GM19193 (cell line): Measurements from ENCODE around the gene ACTR3C.

Experiments used
- POLR2A ChIP-seq: IDR thresholded peaks from 4 replicates; pipeline ENCODE4 v1.6.1; 2011; ENCODE audit not compliant: insufficient read depth, insufficient read length; ENCODE audit errors: extremely low read depth

Gene ACTR3C

DNA sequence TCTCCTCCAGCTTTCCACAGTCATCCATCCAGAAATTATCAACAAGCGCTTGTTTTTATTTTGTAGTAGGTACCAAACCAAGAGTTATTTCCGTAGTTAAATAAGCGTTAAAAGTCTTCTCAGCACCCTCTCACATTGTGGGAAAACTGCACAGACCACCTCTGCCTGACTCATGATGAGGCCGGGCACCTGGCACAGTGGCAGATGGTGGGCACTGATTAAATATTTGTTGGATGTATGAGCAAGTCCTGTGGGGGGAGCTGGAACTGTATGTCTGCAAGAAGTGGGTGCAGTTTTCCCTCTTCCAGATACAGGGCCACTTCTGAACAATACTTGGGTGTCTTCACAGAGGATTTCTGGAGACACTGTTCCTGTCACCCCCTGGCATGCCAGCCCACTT is 40.0 kb upstream of the ACTR3C start:
- no peak for TF ChIP-seq POLR2A

DNA sequence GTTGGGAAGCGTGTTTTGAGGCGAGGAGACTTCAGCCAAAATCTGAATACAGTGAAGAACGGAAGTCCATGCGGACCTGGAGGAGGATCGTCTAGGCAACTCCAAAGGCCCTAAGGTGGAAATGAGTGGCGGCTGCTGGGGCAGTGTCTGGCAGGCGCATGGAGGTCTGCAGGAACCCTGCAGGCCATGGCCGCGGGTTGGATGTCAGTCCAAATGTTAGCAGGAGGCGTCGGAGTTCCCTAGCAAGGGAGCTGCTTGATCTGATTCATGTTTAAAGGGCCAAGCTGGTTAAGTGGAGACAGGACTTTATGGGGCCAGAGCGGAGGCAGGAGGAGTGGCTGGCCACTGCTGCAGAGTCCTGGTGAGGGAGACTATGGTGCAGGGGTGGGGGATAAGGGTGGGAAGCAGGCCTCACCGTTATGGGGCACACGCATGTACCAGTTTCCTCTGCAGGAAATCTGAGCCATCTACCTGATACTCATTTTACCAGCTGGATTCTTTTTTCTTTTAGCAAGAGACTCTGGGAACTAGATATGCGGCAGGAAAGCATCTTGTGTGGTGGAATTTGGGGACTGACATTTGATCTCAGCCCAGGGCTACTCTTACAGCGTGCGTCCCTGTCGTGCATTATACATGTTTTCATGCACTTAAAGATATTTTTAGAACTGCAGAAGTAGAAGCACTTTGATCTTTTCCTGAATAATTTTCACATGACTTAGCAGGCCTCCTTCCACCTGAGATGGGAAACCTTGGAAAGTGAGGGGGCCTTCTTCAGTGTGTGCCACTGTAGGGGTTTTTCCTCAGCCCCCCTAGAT is 38.7 kb upstream of the ACTR3C start:
- TF ChIP-seq POLR2A: no peak

GRCh38 chr7:150361402-150361801 is 38.1 kb upstream of the ACTR3C start:
- no peak for TF ChIP-seq POLR2A

DNA sequence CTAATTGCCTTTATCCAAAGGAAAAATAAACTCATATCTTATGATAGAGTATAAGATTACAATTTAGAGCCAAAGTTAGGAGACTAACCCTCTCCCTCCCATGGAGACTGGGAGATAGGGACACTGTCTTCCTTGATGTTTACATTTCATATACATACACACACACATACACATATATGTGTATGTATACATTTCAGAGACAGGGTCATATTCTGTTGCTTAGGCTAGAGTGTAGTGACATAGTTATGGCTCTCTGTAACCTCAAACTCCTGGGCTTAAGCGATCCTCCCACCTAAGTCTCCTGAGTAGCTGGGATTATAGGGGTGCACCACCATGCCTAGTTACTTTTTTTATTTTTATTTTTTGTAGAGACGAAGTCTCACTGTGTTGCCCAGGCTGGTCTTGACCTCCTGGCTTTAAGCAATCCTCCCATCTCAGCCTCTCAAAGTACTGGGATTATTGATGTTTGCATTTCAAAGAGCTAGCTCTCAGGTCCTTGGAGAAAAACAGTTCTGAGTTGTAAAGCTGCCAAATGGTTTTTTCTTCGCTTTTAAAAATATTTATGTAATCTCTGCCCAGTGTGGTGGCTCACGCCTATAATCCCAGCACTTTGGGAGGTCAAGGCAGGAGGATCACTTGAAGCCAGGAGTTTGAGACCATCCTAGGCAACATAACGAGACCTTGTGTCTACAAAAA is 37.2 kb upstream of the ACTR3C start:
- no peak for TF ChIP-seq POLR2A

- no peak for TF ChIP-seq POLR2A
Measured at GRCh38 chr7:150359622-150360362, 36.4 kb upstream of the ACTR3C start.

DNA sequence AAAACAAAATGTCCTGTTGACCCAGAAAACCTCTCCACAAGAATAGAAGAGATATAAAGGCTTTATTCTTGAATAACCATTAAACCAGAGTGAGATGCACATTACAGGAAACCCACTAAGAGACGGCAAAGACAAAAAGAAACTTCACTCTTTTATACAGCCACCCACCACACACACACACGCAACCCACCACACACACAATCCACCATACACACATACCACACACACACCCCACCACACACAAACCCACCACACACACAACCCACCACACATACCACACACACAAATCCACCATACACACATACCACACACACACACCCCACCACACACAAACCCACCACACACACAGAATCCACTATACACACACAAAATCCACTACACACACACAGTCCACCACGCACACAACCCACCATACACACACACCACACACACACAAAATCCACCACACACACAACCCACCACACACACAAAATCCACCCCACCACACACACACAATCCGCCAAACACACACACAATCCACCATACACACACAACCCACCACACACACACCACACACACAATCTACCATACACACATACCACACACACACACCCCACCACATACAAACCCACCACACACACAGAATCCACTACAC is 35.8 kb upstream of the ACTR3C start:
- TF ChIP-seq POLR2A: no peak

- no peak for TF ChIP-seq POLR2A
Measured at GRCh38 chr7:150358433-150358832, 35.1 kb upstream of the ACTR3C start.

DNA sequence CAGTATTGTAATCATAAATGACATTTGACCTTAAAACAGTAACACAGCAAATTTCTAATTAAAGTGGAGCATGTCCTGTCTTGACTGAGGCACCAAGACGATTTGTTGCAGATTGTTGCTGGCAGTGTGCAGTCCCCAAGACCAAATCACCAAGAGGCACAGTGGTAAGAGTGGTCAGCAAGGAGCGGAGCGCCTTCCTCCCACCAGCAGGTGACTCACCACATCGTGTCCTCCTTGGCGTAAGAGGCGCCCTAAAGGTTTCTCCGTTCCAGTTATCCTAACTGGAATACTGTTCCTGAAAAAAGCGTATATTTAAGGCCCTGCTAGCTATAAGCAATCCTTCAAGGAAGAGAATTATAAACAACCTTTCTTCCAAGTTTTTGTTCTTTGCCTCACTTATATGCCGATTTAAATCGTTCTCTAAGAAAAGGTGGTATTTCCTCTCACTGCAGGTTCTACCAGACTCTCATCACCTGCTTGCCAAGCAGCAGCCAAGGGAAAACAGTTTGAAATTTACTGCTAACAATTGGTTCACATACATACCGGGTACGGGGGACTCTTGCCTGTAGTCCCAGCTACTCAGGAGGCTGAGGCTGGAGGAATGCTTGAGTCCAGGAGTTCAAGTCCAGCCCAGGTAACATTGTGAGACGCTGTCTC is 34.6 kb upstream of the ACTR3C start:
- TF ChIP-seq POLR2A: no peak

GRCh38 chr7:150357270-150357669 is 33.9 kb upstream of the ACTR3C start:
- TF ChIP-seq POLR2A: no peak

GRCh38 chr7:150356265-150356897 is 33.0 kb upstream of the ACTR3C start:
- no peak for TF ChIP-seq POLR2A

DNA sequence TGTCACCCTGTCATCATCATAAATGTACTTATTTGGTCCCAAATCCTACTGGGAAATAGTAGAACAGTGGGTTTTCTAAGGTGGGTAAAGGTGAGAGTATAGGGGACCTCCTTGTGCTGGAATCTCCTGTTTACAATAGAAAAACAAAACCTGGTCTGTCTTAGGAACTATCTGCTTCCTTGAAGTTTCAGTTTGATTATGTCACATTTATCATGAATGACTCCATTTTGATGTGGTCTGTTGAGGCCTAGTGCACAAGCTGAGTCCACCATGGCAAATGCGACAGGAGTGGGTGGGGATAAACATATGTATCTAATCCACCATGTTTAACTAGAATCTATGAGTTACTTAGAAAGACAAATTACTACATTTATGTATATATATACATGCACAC is 32.3 kb upstream of the ACTR3C start:
- no peak for TF ChIP-seq POLR2A

- no peak for TF ChIP-seq POLR2A
Measured at GRCh38 chr7:150351587-150352194, 28.3 kb upstream of the ACTR3C start.

DNA sequence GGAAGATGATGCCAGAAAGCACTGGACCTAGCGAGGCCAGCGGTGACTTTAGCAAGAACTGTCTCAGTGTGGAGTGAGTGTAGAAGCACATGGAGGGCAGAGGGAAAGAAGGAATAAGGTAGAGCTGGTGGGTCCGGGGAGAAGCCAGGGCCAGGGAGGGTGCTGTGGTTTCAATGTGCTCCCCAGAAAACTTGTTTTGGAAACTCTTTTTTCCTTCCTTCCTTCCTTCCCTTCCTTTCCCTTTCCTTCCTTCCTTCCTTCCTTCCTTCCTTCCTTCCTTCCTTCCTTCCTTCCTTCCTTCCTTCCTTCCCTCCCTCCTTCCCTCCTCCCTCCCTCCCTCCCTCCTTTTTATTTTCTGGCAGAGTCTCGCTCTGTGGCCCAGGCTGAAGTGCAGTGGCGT is 23.6 kb upstream of the ACTR3C start:
- no peak for TF ChIP-seq POLR2A

GRCh38 chr7:150345012-150345411 is 21.7 kb upstream of the ACTR3C start:
- TF ChIP-seq POLR2A: no peak
